PC-9 (cell line): ENCODE measurements around the gene MID1IP1. TPM values are rescaled to one million over a fixed set of nuclear protein-coding genes. Genes with fewer than 3 reads are reported as not detected.

Experiments
- BruUV-seq: library from RNA; stranded (reverse); fragments of 400-500 nt; replicated peaks from 2 replicates; lab custom pipeline; 2021; lab: Mats Ljungman, UMichigan
- CTCF ChIA-PET: fragments of 300-600 bp; sonication (Branson Sonifier 250); formaldehyde crosslinking; loops from one replicate; lab custom pipeline; 2022; ENCODE audit warnings: antibody characterized with exemption; lab: Charles Lee
- POLR2A ChIA-PET: fragments of 300-600 bp; sonication (Branson Sonifier 250); formaldehyde crosslinking; loops from one replicate; lab custom pipeline; 2022; ENCODE audit warnings: antibody characterized with exemption; ENCODE audit not compliant: unreplicated experiment; lab: Charles Lee
- DNase-seq, 2 experiments: peaks; one replicate each; pipeline versions ENCODE4 v3.0.0 to v3.0.0-alpha.2; 2015 to 2022; ENCODE audit warnings: mixed read lengths in 1 of 2
- H2AFZ ChIP-seq: fragments of 200-600 bp; sonication (generic); 2 replicates; pipeline ENCODE4 v1.8.1; 2017; ENCODE audit warnings: antibody characterized with exemption
- H3F3A ChIP-seq: fragments of 200-600 bp; sonication (generic); 2 replicates; pipeline ENCODE4 v1.8.1; 2017; ENCODE audit warnings: antibody characterized with exemption, mild to moderate bottlenecking, low read depth; ENCODE audit not compliant: insufficient read depth
- H3K27ac ChIP-seq: fragments of 200-600 bp; sonication (generic); 2 replicates; pipeline ENCODE4 v1.6.1; 2016; ENCODE audit warnings: mixed run types
- H3K27me3 ChIP-seq: fragments of 200-600 bp; sonication (generic); 2 replicates; pipeline ENCODE4 v1.6.1; 2016; ENCODE audit warnings: low read depth, mixed run types; ENCODE audit not compliant: insufficient read depth
- H3K36me3 ChIP-seq: fragments of 200-600 bp; sonication (generic); 2 replicates; pipeline ENCODE4 v1.6.1; 2016; ENCODE audit warnings: low read depth, mixed run types
- H3K4me1 ChIP-seq: fragments of 200-600 bp; sonication (generic); replicated peaks from 2 replicates; pipeline ENCODE4 v1.6.1; 2016; ENCODE audit warnings: mixed run types; ENCODE audit not compliant: insufficient read depth
- H3K4me2 ChIP-seq: fragments of 200-600 bp; sonication (generic); 2 replicates; pipeline ENCODE4 v1.6.1; 2017; ENCODE audit warnings: mixed run types
- H3K4me3 ChIP-seq: fragments of 200-600 bp; sonication (generic); 2 replicates; pipeline ENCODE4 v1.6.1; 2016; ENCODE audit warnings: mixed run types
- H3K79me2 ChIP-seq: fragments of 200-600 bp; sonication (generic); 2 replicates; pipeline ENCODE4 v1.6.1; 2017; ENCODE audit warnings: low read depth, mixed run types
- H3K9me2 ChIP-seq: fragments of 200-600 bp; sonication (generic); 2 replicates; pipeline ENCODE4 v1.8.1; 2017; ENCODE audit warnings: mild to moderate bottlenecking; ENCODE audit not compliant: insufficient read depth
- H3K9me3 ChIP-seq: fragments of 200-600 bp; sonication (generic); 2 replicates; pipeline ENCODE4 v1.8.1; 2016; ENCODE audit warnings: low read depth; ENCODE audit not compliant: insufficient read depth
- H4K20me1 ChIP-seq: fragments of 200-600 bp; sonication (generic); 2 replicates; pipeline ENCODE4 v1.8.1; 2017; ENCODE audit not compliant: insufficient read depth
- CTCF ChIP-seq: fragments of 200-600 bp; sonication (generic); conservative IDR thresholded peaks from 2 replicates; pipeline ENCODE4 v1.6.1; 2017; ENCODE audit warnings: mixed run types, antibody characterized with exemption, mild to moderate bottlenecking, moderate library complexity
- EZH2 ChIP-seq: fragments of 200-600 bp; sonication (generic); IDR thresholded peaks from 2 replicates; pipeline ENCODE4 v1.8.0; 2017; ENCODE audit warnings: antibody characterized with exemption, low read depth
- intact Hi-C: fragments of 100-400 bp; cut with micrococcal nuclease; formaldehyde crosslinking; loops from one replicate; pipeline ENCODE4 v1.10.0; 2022; ENCODE audit not compliant: unreplicated experiment
- total RNA-seq: library from RNA; stranded (reverse); gene quantifications from 2 replicates; pipeline ENCODE4 v1.2.3, GENCODE V29; 2021

Gene MID1IP1
- total RNA-seq, 1 experiment from 2014 or later = not detected

- intact Hi-C loops = no loop called here
- Histone ChIP-seq H3K27me3 (no peaks in the 10 kb centered on the region), H3K9me3 (no peaks in the 10 kb centered on the region), H3K27ac (no peak overlapping the region), H3K4me3 (no peak overlapping the region), H2AFZ (no peak overlapping the region), H3K4me1 (no peaks in the 10 kb centered on the region), H4K20me1 (no peaks in the 10 kb centered on the region), H3K4me2 (no peak overlapping the region), H3K36me3 (no peaks in the 10 kb centered on the region), H3K9me2 (no peaks in the 10 kb centered on the region), H3K79me2 (no peaks in the 10 kb centered on the region), H3F3A (no peaks in the 10 kb centered on the region)
- POLR2A ChIA-PET = no interaction called here
- DNase-seq = no peak
- CTCF ChIA-PET = no interaction called here
- BruUV-seq = no TSS peak
- TF ChIP-seq EZH2 (no peak), CTCF (no peak)
These were observed 27.0 kb upstream of the MID1IP1 start for GRCh38 chrX:38774249-38774648.

GRCh38 chrX:38796946-38797345 is 4.3 kb upstream of the MID1IP1 start:
- no peak for TF ChIP-seq CTCF
- TF ChIP-seq EZH2 = no peak
- Histone ChIP-seq H3K79me2 (no peaks in the 10 kb centered on the region), H3K9me3 (no peaks in the 10 kb centered on the region), H3K4me2 (no peak overlapping the region), H3K27me3 (no peaks in the 10 kb centered on the region), H2AFZ (no peak overlapping the region), H3K4me3 (no peak overlapping the region), H3K36me3 (no peaks in the 10 kb centered on the region), H3K4me1 (no peaks in the 10 kb centered on the region), H4K20me1 (no peaks in the 10 kb centered on the region), H3K9me2 (no peaks in the 10 kb centered on the region), H3F3A (no peaks in the 10 kb centered on the region), H3K27ac (no peak overlapping the region)
- BruUV-seq = no TSS peak
- no peak for DNase-seq
- POLR2A ChIA-PET = no interaction called here
- CTCF ChIA-PET = no interaction called here
- intact Hi-C loops = no loop called here

DNA sequence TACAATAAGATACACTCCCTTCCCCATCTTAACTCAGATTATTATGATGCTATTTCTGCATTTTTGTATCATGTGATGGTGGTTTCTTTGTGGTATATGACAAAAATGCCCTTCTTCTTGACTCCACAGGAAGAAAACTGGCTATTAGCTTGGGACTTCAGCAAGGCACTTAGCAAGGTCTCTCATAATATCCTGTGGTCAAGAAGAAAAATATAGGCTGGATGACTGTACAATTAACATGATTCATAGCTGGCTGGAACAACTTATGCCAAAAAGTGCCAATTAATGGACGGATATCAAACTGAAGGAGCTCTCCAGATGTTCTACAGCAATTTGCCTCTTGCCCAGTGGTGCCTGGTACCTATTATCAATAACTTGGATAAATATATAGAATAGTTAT is 2.3 kb upstream of the MID1IP1 start:
- TF ChIP-seq CTCF (no peak), EZH2 (no peak)
- ChIA-PET POLR2A (no interaction called here), CTCF (no interaction called here)
- intact Hi-C loops = no loop called here
- no peaks in the 10 kb centered on the region for H3K79me2 ChIP-seq
- no peaks in the 10 kb centered on the region for H3K36me3 ChIP-seq
- H4K20me1 ChIP-seq = no peaks in the 10 kb centered on the region
- DNase-seq = no peak
- H3K4me2 ChIP-seq = no peak overlapping the region
- H3K9me3 ChIP-seq = no peaks in the 10 kb centered on the region
- no peak overlapping the region for H3K27ac ChIP-seq
- no peaks in the 10 kb centered on the region for H3F3A ChIP-seq
- H3K4me1 ChIP-seq = no peaks in the 10 kb centered on the region
- BruUV-seq = no TSS peak
- no peaks in the 10 kb centered on the region for H3K9me2 ChIP-seq
- no peak overlapping the region for H3K4me3 ChIP-seq
- no peak overlapping the region for H2AFZ ChIP-seq
- no peaks in the 10 kb centered on the region for H3K27me3 ChIP-seq
